Uterus (tissue), 2 donors: ENCODE results near the gene ZC3H7B.

Source experiments
- CTCF ChIP-seq, 4 experiments: fragments of 200-600 bp in 2 of 4; fragments of 450-650 bp in 2 of 4; sonication (generic) in 2 of 4; IDR thresholded peaks; one replicate each; pipeline ENCODE4 v1.5.1; 2016 to 2019; ENCODE audit warnings: antibody characterized with exemption in 4 of 4, mild to moderate bottlenecking in 2 of 4, moderate library complexity in 1 of 4
- POLR2A ChIP-seq, 2 donors: fragments of 450-650 bp; IDR thresholded peaks; one replicate each; pipeline ENCODE4 v1.6.1; 2016; ENCODE audit warnings: antibody characterized with exemption in 2 of 2, mild to moderate bottlenecking in 1 of 2, moderate library complexity in 1 of 2

GRCh38 chr22:41274856-41275255, 26.5 kb upstream of the ZC3H7B start:
- TF ChIP-seq CTCF (IDR thresholded peaks at IDR 0.05) (no peak), POLR2A (IDR thresholded peaks at IDR 0.05) (no peak)
